ENCODE results near the gene ZDHHC23. TPM values are rescaled to one million over a fixed set of nuclear protein-coding genes. Genes with fewer than 3 reads are reported as not detected.

ZDHHC23 gene
- total RNA-seq, 4 donors from 2014 or later = 15.7 to 27.2 (median 25.2) TPM

DNA sequence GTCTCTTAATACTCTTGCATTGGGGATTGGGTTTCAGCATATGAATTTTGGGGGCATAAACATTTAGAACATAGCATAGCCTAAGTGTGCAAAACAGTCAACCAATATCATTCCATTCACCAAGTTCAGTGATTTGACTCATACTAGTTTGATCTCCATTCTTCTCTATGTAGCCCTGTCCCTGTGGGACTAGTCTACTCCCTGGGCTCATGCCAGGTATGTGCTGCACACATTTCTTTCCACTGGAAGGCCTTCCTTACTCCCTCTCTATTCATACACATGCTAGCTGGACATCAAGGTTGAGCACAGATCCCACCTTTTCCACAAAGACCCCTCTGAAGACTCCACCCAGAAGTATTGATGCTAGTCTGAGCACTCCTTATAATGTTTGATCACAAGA lies 5.1 kb downstream of the ZDHHC23 start:
- TF ChIP-seq CTCF (IDR thresholded peaks at IDR 0.05) = no peak
- no peak for TF ChIP-seq POLR2A (IDR thresholded peaks at IDR 0.05)
- no peak overlapping the region for H3K4me3 ChIP-seq
- H3K9me3 ChIP-seq = no peaks in the 10 kb centered on the region
- peaks cover 0 to 22% (median 0%) of the 10 kb centered on the region in 3 donors for H3K36me3 ChIP-seq
- no peaks in the 10 kb centered on the region for H3K27me3 ChIP-seq
- peaks cover 0 to 6% (median 0%) of the 10 kb centered on the region in 4 donors for H3K4me1 ChIP-seq
- no peak for DNase-seq
- no peak overlapping the region for H3K27ac ChIP-seq

GRCh38 chr3:113953677-113954076 lies 5.9 kb downstream of the ZDHHC23 start:
- H3K4me3 ChIP-seq = no peak overlapping the region
- TF ChIP-seq POLR2A (IDR thresholded peaks at IDR 0.05) = no peak
- no peak for TF ChIP-seq CTCF (IDR thresholded peaks at IDR 0.05)
- no peak for DNase-seq
- no peaks in the 10 kb centered on the region for H3K9me3 ChIP-seq
- peaks cover 0 to 3% (median 0%) of the 10 kb centered on the region in 4 donors for H3K4me1 ChIP-seq
- H3K36me3 ChIP-seq = peaks cover 0 to 30% (median 0%) of the 10 kb centered on the region in 3 donors
- no peaks in the 10 kb centered on the region for H3K27me3 ChIP-seq
- no peak overlapping the region for H3K27ac ChIP-seq

DNA sequence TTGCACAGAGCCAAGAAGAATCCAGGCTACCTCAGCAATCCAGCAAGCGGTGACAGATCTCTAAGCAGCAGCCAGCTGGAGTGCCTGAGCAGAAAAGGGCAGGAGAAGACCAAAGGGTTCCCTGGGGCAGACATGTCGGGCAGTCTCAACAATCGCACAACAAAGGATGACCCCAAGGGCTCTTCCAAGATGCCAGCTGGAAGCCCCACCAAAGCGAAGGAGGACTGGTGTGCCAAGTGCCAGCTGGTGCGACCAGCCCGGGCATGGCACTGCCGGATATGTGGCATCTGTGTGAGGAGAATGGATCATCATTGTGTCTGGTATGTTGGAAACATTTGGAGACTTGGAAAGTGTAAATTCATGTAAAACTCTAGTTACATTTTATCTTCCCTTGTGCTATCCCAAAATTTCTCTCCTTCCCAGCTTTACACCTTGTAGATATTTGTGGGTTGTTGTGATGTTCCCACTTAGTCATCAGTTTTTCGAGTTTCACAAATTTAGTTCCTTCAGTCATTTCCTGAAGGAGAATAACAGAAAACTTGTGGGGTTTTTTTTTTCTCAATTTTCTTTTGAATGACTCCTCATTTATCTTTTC lies 6.4 kb downstream of the ZDHHC23 start:
- Histone ChIP-seq H3K36me3 (peaks cover 0 to 31% (median 0%) of the 10 kb centered on the region in 3 donors), H3K27ac (no peak overlapping the region), H3K9me3 (no peaks in the 10 kb centered on the region), H3K27me3 (no peaks in the 10 kb centered on the region), H3K4me3 (no peak overlapping the region), H3K4me1 (no peaks in the 10 kb centered on the region)
- DNase-seq = no peak
- TF ChIP-seq CTCF (IDR thresholded peaks at IDR 0.05) (no peak), POLR2A (IDR thresholded peaks at IDR 0.05) (no peak)

GRCh38 chr3:113963879-113964278 lies 16.1 kb downstream of the ZDHHC23 start:
- Histone ChIP-seq H3K27me3 (no peaks in the 10 kb centered on the region), H3K36me3 (peaks cover 0 to 7% (median 0%) of the 10 kb centered on the region in 3 donors), H3K4me3 (no peak overlapping the region), H3K27ac (no peak overlapping the region), H3K4me1 (no peaks in the 10 kb centered on the region), H3K9me3 (no peaks in the 10 kb centered on the region)
- no peak for TF ChIP-seq CTCF (IDR thresholded peaks at IDR 0.05)
- no peak for DNase-seq

DNA sequence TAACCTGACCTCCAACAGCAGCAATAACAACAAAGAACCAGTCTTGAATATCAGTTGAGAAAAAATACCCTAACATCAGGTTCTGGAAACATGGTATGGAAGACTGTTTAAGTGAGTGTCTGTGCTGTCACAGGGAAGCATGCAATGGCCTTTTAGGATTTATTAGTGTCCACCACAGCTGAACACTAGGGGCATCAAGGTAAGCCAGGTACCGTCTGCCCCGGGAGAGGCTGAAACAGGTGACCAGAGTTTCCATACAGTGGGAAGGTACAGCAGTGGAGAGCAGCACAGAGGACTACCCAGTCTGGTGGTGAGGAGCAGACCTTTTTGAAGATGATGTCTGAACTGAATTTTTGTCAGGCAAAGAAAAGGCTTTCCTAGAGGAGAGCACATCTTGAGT lies 18.4 kb downstream of the ZDHHC23 start:
- Histone ChIP-seq H3K4me3 (no peak overlapping the region), H3K27ac (no peak overlapping the region), H3K27me3 (no peaks in the 10 kb centered on the region), H3K9me3 (no peaks in the 10 kb centered on the region), H3K4me1 (no peaks in the 10 kb centered on the region), H3K36me3 (peaks cover 0 to 4% (median 0%) of the 10 kb centered on the region in 3 donors)
- DNase-seq = no peak
- TF ChIP-seq CTCF (IDR thresholded peaks at IDR 0.05) = no peak
- TF ChIP-seq POLR2A (IDR thresholded peaks at IDR 0.05) = no peak

- no peaks in the 10 kb centered on the region for H3K27me3 ChIP-seq
- peaks cover 0 to 4% (median 0%) of the 10 kb centered on the region in 3 donors for H3K36me3 ChIP-seq
- no peak for DNase-seq
- peaks cover 0 to 5% (median 0%) of the 10 kb centered on the region in 4 donors for H3K9me3 ChIP-seq
- TF ChIP-seq CTCF (IDR thresholded peaks at IDR 0.05) = no peak
- no peaks in the 10 kb centered on the region for H3K4me1 ChIP-seq
- no peak overlapping the region for H3K4me3 ChIP-seq
- H3K27ac ChIP-seq = no peak overlapping the region
Observed at GRCh38 chr3:113968986-113969385, 21.2 kb downstream of the ZDHHC23 start.

All from Peyer's patch (tissue), 4 donors.